IPS-18c (cell line): ENCODE measurements around the gene LRRC37A.
"Not testable (repeated sequence)": the region's sequence is repeated elsewhere in the genome, so short reads cannot be mapped to it uniquely, and the experiment has no call there.

ENCODE experiments used
- H3K4me3 ChIP-seq: 2 replicates; pipeline ENCODE4 v1.7.0; 2013; ENCODE audit warnings: low read depth, mild to moderate bottlenecking, low read length, moderate library complexity; ENCODE audit not compliant: insufficient read depth
- H3K9me3 ChIP-seq: one replicate; pipeline ENCODE4 v1.6.1; 2013; ENCODE audit warnings: mild to moderate bottlenecking, low read length, moderate library complexity; ENCODE audit not compliant: control insufficient read depth, insufficient read depth

The LRRC37A gene

DNA sequence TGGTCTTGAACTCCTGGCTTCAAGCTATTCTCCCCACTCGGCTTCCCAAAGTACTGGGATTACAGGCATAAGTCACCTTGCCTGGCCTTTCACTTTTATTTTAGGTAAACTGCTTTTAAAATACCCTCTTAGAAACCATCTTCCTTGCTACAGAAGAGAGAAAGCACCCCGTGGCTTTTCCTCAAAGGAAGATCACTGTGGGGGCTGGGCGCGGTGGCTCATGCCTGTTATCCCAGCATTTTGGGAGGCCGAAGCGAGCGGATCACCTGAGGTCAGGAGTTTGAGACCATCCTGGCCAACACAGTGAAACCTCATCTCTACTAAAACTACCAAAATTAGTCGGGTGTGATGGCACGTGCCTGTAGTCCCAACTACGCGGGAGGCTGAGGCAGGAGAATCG, 12.3 kb upstream of the LRRC37A start:
- not testable (repeated sequence) for H3K9me3 ChIP-seq, H3K4me3 ChIP-seq

DNA sequence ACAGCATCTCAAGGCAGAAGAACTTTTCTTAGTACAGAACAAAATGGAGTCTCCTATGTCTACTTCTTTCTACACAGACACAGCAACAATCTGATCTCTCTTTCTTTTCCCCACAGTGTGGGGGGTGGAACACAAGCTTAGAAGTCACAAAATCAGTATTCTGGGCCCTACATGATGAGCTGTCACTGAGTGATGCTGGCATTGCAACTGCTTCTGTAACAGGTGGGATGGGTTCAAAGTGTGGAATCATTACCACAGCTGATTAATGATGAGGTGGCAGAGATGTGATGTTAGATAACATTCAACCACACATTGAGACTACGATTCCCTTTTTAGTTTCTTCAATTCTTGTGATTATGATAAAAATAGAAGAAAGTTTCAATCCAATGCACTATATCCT, 10.5 kb upstream of the LRRC37A start:
- not testable (repeated sequence) for H3K9me3 ChIP-seq, H3K4me3 ChIP-seq

DNA sequence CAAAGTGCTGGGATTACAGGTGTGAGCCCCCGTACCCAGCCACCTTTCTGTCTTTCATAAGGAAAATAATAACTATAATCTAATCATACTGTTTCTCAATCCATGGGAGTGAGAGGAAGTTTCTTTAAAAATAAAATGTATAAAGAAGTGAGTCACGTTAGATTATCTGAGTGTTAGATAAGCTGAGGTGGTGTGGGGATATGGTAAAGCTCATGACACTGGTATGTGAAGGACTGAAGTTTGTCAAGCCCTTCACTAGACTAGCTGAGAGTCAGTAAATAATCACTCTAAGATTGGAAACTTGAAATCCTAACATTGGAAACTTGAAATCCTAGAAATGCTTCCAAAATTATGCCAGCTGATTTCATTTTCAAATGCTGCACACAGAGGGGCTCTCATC, 9.4 kb upstream of the LRRC37A start:
- not testable (repeated sequence) for H3K9me3 ChIP-seq, H3K4me3 ChIP-seq

DNA sequence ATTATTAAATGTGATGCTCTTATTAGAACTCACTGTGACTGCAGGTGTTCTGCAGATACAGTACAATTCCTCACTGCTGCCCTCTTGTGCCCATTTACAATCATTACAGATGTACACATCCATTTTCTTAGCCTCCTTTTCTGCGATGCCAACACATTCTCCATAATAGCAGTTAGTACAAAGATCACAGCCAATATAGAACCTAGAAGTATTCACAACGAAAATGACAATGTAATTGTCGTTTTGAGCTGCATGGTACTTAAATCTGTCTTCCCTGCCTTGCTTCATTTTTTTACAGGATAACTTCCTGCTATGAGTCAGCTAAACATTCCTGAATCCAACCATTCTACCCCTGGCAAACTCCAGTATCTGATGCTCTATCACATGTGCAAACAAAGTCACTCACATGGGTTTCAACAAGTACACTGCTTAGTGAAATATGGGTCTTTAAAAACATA, 8.1 kb upstream of the LRRC37A start:
- not testable (repeated sequence) for H3K4me3 ChIP-seq, H3K9me3 ChIP-seq

DNA sequence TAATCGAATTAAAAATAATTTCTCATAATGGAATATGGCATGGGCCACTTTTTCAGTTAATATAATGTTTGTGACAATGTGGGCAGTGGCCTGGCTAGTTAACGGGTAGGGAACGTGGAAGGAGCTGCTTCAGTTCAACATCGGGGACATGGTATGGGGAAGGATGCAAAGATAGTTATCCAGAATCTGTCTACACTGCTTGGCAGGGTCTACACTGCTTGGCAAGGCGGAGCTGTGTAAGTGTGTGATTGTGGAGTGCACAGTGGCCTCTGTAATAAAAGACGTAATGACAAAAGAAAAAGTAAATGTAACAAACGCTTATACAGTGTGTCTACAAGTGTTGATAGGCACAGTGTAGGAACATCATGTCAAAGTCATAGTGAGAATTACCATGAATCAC, 7.3 kb upstream of the LRRC37A start:
- H3K9me3 ChIP-seq, H3K4me3 ChIP-seq: not testable (repeated sequence)

DNA sequence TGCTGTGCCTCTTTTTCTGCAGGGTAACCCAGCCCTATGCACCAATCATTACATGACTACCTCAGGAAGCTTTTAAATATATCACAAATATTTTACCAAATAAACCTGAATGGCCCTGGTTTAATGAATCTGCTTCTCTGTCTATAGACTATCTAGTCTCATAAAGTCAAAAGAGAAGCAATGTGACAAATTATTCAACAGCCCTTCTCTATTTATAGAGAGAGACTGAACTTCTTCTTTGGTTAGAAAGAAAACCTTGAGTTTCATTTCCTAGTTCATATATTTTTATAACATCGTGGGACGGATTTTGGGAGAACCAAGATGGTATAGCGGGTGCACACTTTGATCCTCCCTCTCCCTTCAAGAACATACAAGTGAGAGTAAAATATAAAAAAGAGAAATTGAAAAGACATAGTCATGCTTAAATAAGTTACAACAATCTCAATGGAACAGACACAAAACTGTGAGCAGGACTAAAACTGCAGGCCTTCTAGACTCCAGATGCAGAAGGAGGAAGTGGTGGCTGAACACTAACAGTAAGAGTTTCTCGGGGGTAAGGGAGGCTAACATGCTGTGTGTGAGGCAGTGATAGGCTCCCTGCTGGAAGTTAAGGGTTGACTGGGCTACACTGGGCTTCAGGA, 3.9 kb upstream of the LRRC37A start:
- not testable (repeated sequence) for H3K4me3 ChIP-seq

DNA sequence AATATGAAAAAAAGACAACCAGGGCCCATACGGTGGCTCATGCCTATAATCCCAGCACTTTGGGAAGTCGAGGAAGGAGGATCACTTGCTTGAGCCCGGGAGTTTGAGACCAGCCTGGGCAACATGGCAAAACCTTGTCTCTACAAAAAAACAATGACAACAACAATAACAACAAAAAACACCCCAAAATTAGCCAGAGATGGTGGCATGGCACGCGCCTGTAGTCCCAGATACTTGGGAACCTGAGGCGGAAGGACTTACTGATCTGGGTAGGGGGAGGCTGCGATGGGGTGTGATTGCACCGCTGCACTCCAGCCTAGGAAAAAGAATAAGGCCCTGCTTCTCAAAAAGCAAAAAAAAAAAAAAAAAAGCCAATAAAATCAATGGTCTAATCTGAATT, 3.3 kb upstream of the LRRC37A start:
- H3K9me3 ChIP-seq, H3K4me3 ChIP-seq: not testable (repeated sequence)

More for the DNA sequence above, 3.9 kb upstream of the LRRC37A start:
- H3K9me3 ChIP-seq, result not testable (repeated sequence)

DNA sequence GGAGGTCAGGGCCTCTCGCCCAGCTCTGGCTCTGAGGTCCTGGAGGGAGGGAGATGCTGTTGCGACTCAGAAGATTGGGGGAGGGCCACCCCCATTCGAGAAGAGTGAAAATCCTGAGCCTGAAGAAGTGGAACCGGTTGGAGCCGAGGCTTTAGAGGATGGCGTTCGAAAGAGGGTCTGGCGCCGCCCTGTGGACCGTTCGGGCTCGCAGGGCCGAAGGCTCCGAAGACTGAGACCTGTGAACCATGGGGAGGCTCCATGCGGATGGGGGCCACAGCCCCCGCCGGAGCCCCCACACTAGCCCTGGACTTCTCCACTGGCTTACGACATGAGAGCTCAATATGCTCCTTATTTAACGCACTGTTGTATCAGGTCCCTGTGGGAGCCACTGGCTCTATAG, 46.3 kb downstream of the LRRC37A start:
- H3K9me3 ChIP-seq, result not testable (repeated sequence)

DNA sequence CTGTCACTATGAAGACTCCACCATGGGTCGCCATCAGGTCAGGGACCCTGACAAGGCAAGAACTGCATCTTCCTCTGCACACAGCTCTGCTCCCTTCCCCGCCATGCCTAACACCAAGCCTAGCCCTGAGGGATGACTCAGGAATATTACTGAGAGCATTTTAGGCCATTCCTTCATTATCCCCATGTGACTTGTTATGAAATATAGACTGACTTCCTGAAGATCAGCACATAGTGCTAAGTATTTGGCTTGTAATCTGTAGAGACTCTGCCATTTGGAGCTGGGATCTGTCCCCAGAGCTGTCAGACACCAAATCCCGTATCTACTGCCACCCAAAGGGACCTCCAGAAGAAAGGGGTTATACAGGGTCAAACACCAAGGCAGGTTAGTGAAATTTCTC, 47.2 kb downstream of the LRRC37A start:
- H3K4me3 ChIP-seq, H3K9me3 ChIP-seq: not testable (repeated sequence)

More for the DNA sequence above, 46.3 kb downstream of the LRRC37A start:
- H3K4me3 ChIP-seq, result not testable (repeated sequence)

DNA sequence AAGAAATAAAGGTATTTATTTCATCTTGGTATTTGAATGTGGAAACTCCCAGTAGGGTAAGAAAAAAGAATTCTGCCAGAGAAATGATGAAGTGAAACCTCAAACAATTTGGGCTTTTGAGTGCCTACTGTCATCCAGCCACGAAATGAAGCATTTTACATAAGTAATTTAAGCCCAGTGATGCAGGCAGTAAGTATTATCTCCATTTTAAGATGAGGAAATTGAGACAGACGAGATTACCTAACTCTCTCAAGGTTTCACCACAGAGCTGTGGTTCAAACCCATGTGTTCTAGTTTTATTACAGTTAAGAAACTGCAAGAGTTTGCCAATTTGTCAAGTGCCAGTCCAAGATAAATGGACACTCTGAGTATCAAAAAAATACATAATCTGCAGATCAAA, 53.4 kb downstream of the LRRC37A start:
- H3K4me3 ChIP-seq, H3K9me3 ChIP-seq: not testable (repeated sequence)

DNA sequence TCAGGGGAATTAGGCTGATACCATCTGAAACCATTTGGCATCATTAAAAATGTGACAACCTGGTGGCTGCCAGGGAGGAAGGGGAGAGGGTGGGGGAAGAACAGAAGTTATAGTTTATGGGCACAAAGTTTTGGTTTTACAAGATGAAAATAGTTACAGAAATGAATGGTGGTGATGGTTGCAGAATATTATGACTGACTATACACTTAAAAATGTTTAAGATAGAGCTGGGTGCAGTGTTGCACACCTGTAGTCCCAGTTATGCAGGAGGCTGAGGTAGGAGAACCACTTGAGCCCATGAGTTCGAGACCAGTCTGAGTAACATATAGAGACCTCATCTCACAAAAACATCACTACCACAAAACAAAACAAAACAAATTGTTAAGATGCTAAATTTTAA, 54.1 kb downstream of the LRRC37A start:
- H3K9me3 ChIP-seq, H3K4me3 ChIP-seq: not testable (repeated sequence)

DNA sequence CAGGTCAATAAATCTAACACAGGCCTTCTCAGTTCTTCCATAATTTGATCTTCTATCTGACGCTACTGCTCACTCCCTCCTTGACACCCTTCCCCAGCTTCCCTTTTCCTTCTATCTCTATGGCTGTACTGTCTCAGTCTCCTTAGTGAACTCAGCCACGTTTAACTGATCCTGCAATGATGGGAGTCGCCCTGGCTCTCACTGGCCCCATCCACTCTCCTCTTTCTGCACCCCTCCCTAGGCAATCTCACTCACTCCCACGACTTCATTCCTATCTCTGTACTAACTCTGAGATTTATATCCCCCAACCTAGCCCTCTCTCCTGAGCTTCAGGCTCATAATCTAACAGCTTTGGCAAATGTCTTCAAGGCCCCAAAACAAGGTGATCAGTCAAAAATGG, 58.9 kb downstream of the LRRC37A start:
- not testable (repeated sequence) for H3K9me3 ChIP-seq, H3K4me3 ChIP-seq

DNA sequence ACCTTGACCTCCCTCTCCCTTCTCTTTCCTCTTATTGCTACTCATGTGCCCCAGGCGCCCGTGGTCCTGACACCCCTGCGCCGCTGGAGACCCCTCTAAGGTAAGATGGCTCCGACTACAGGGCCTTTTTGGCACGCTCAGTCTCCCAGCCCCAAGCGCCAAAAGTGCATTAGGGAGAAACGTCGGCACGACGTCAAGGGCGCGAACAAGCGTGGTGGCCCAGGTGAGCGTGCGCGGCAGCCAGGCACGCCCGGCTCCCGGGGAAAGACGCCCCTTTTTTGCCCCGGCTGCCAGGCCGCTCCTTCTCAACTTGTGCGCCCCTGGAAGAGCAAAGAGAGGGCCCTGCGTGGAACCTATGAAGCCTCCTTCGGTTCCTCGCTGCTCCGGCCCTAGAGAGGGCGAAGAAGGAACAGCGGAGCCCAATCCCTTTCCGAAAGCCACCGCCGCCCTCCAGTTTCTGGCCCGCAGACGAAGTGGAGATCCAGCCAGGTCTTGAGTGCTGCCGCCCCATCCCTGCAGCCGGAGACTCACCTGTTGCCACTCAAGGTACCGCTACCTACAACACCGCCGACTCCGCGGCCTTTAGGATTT, 66.3 kb downstream of the LRRC37A start:
- H3K9me3 ChIP-seq, H3K4me3 ChIP-seq: not testable (repeated sequence)

DNA sequence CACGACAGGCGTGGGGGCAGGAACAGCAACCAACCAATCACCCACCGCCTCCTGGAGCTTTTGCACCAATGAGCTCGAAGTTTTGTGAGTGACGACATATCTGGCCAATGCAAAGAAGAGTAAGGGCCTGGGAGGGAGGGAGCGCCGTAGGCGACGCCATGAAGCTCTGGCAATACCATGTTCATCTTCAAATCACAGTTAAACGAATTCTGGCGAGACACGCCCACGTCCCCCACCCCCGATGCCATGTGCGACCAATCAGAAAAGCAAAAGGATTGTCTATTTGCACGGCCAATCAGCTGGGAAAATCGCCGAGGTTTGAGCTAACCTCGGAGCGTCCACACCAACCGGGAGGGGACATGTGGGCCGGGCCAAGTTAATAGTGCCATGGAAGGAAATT, 66.8 kb downstream of the LRRC37A start, which contains the start of gene ARL17B:
ARL17B (minus strand) TSS at position 12 of the 400 bp plus-strand sequence. CDS start 3,369 bp downstream, outside the sequence.
- H3K4me3 ChIP-seq, H3K9me3 ChIP-seq: not testable (repeated sequence)

DNA sequence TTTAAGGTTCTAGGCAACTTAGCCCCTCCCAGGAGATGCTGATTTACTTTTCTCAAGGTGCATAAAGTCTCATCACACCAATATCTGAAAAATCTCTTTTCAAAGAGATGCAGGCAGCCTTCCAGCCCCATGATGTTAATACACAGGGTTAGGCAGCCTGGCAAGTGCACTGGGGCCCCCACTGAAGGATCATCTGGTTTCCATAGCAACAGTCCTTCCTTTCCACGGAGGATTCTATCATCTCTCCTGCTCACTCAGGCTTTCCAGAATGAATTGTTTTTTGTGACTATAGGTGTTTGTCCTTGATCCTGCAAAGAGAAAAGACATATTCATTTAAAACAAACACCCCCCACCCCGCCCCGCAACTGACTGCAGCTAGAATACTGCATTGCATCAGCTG, 72.6 kb downstream of the LRRC37A start:
- not testable (repeated sequence) for H3K9me3 ChIP-seq, H3K4me3 ChIP-seq

DNA sequence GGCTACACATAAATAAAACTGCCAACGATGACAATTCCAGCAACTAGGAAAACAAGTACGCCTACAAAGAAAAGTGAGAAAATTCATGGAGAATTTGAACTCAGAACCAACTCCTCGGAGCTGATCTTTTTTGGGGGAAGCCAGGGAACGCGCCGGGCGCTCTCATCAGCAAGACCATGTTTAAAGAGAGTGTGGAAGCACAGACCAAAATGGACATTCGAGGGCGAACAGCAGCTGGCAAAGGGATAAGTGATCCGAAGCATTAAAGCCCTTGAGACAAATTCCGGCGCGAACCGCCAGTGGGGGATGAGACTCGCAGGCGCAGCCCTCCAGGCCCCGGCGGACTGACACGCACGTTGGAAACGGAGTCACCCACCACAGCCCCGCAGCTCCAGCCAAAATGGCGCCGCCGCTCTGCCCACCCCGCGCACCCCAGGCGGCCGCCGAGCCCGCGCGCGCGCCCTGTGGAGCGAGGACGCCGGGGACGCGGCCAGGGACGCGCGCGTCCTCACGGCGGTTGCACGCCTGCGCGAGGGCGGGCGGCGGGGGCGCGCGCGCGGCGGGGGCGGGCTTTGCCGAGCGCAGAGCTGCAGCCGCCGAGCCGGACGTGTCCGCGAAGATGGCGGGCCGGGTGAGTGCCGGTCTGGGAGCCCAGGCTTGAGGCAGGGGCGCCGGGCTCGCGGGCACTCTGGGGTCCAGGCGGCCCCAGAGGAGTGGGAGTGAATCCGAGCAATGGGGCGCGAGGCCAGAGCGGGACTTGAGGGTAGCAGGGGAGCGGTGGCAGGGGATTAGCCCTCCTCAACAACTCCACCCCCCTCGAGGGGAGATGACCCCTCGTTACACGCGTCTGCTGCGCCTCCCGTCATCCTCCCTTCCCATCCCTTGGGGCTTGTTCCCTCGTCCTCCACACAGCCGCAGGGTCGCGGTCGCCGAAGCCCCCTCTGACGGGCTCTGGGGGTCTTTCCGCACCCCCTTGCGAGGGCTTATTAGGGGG, 77.6 kb downstream of the LRRC37A start:
- not testable (repeated sequence) for H3K9me3 ChIP-seq, H3K4me3 ChIP-seq

DNA sequence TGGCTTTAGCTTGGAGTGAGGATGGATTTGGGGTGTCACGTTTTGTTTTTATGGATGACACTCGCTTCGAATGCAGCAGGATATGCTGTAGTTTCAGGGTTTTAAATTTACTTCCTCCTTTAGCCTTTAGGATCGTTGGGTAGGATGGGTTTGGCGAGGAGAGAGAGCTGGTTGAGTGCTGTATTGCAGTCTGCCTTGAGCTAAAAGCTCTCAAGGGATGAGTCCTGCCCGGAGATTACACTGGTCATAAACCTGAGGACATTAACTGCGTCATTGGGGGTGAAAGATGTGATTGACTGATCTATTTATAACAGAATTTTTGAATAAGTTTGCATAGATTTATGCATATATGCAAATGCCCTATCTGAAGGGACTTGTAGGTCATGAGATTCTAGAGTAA, 78.5 kb downstream of the LRRC37A start:
- H3K4me3 ChIP-seq, H3K9me3 ChIP-seq: not testable (repeated sequence)

DNA sequence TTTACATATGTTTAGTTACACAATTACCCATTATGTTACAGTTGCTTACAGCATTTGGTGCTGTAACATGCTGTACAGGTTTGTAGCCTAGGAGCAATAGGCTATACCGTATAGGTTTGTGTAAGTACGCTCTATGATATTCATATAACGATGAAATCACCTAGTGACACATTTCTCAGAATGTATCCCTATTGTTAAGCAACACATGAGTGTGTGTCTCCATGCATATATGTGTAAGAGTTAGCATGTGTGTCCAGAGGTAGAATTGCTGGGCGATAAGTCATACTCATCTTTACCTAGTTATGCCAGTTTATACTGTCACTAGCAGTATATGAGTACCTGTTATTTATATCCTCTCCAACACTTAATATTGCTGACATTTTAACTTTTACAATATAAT, 88.2 kb downstream of the LRRC37A start:
- H3K9me3 ChIP-seq, H3K4me3 ChIP-seq: not testable (repeated sequence)
